ENCODE measurements around the gene LSP1.

- TF ChIP-seq SPI1 (IDR thresholded peaks at IDR 0.05; ENCODE audit: low read depth, low read length) = no peak
- no peak; the same call in none of the 2 replicates for TF ChIP-seq POLR2AphosphoS5 (IDR thresholded peaks at IDR 0.05; ENCODE audit: low read depth, low read length)
- peak; percentile 61 for TF ChIP-seq POLR2A (IDR thresholded peaks at IDR 0.05; ENCODE audit: low read depth, low read length)
Measured at GRCh38 chr11:1854132-1854948, 1.5 kb downstream of the LSP1 start.

Measured in GM12891 (cell line).